Activated CD4-positive, alpha-beta T cell treated with anti-CD3 and anti-CD28 coated beads for 4 hours (primary cell): ENCODE data around the gene HES4.

Experiments used
- DNase-seq, 2 donors: peaks; one replicate each; pipeline ENCODE4 v3.0.0-alpha.2; 2020

HES4 gene

GRCh38 chr1:963746-964525 is 36.0 kb downstream of the HES4 start:
- DNase-seq = no peak

GRCh38 chr1:963301-963651 is 36.6 kb downstream of the HES4 start:
- no peak for DNase-seq

- DNase-seq = no peak
These were observed 37.3 kb downstream of the HES4 start for GRCh38 chr1:962381-963300.

GRCh38 chr1:961132-961669 is 38.7 kb downstream of the HES4 start:
- no peak for DNase-seq

- peak; percentile 76 to 79 for DNase-seq
These were observed 39.4 kb downstream of the HES4 start, which contains the start of gene KLHL17 for GRCh38 chr1:960363-961131. KLHL17 (plus strand) TSS chr1:960584; CDS start chr1:960694, 110 bp downstream.

- no peak for DNase-seq
These were observed 40.0 kb downstream of the HES4 start for GRCh38 chr1:959731-960362.

GRCh38 chr1:958823-959730 is 40.8 kb downstream of the HES4 start, which contains the start of gene NOC2L:
NOC2L (minus strand) TSS chr1:959256; CDS start chr1:959240, 16 bp downstream.
- peak; percentile 93 to 98 for DNase-seq

GRCh38 chr1:956636-957035 is 43.3 kb downstream of the HES4 start:
- DNase-seq = no peak

GRCh38 chr1:955474-955873 is 44.4 kb downstream of the HES4 start:
- DNase-seq = no peak

- DNase-seq = no peak
These were observed 45.0 kb downstream of the HES4 start for GRCh38 chr1:954927-955326.

GRCh38 chr1:953524-954320 is 46.2 kb downstream of the HES4 start:
- no peak for DNase-seq

GRCh38 chr1:952603-953002 is 47.3 kb downstream of the HES4 start:
- no peak for DNase-seq

- no peak for DNase-seq
These were observed 47.7 kb downstream of the HES4 start for GRCh38 chr1:952201-952600.

GRCh38 chr1:951364-951763 is 48.5 kb downstream of the HES4 start:
- DNase-seq = no peak

- no peak for DNase-seq
These were observed 49.0 kb downstream of the HES4 start for GRCh38 chr1:950881-951280.

GRCh38 chr1:950268-950667 is 49.6 kb downstream of the HES4 start:
- DNase-seq = no peak
